HG03432 (cell line): ENCODE data around the gene PDIK1L.

Experiments
- ATAC-seq: cut with Tn5 transposase; IDR thresholded peaks from one replicate; pipeline ENCODE4 v1.9.1; 2021; ENCODE audit warnings: mild to moderate bottlenecking, moderate library complexity; ENCODE audit not compliant: unreplicated experiment

The PDIK1L gene

GRCh38 chr1:26121854-26122773, 10.5 kb downstream of the PDIK1L start:
- no peak for ATAC-seq

DNA sequence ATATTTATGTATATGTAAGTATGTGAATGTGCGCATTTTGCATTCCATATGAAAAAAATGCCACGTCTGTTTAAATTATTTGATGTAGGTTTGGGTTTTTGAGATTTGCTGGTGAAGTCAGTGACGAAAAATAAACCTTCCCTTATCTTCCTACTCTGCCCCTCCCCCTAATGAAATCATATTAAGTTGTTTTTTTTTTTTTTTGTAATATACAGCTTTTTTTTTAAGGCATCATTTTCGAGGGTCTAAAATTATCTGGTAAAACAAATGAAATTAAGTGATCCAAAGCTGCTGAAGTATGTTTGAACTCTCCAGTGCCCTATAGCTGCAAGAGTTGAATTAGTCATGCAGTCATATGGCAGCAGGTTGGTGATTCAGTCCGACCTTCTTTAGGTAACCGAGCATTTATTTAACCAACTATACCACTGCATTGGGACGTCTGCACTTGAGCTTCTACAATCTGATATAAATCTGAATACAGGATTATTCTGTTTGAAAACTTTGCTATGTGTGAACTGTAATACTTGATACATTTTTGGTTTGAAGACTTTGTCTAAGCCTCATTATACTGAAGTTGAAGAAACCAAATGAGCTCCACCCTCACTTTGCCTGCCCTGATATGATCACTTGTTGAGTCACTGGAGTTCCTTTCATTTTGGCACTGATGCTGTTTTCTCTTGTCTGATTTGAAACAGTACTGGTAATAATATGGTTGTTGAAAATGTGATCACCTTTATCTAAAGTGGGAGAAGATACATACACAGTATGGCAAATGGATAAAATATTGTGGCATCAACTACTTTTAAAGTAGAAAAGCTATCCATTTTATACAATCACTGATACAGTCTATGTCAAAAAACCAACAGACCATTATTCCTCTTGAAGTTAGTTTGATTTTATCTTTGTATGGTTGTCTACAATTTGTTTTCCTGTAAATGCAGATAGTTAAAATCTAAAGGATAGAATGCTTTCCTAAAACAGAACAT, 11.7 kb downstream of the PDIK1L start:
- ATAC-seq = no peak

- no peak for ATAC-seq
Observed at GRCh38 chr1:26124418-26125331, 13.1 kb downstream of the PDIK1L start.

GRCh38 chr1:26125382-26125781, 13.8 kb downstream of the PDIK1L start:
- ATAC-seq = no peak

DNA sequence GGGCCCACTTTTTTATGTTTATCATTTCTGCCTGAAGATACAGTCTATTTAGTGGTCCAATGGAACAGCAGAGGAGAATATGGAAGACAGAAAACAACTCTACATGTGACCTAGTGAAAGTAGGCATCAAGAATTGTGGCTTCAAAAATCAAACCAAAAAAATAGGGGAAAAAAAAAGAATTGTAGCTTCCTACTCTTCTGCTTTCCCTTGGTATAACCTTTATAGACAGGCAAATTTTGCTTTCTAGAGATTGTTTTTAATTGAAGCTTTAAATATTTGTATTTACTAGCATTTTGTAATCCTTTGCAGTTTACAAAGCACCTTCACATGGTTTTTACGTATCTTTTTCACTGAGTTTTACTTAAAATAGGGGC, 14.3 kb downstream of the PDIK1L start:
- no peak for ATAC-seq

- ATAC-seq = peak; percentile 56
Observed at GRCh38 chr1:26126321-26127084, 14.9 kb downstream of the PDIK1L start.

GRCh38 chr1:26127235-26128163, 15.9 kb downstream of the PDIK1L start:
- ATAC-seq = no peak

DNA sequence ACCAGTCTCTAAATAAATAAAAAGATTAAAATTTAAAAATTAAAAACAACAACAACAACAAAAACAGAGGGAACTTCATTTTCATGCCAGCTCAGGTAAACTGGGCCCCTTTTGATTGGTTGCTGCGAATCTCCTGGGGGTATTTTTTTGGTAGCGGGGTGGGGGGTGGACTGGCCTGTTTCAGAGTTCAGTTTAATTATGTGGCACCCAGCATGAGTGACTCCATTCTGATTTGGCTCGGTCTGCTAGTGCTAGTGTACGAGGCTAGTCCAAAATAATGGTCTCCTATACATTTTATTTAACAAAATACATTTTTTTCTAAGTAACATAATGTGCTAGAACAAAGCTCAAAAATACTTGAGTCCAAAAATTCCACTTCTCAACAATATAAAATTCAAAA, 18.2 kb downstream of the PDIK1L start:
- ATAC-seq = no peak

- no peak for ATAC-seq
Observed at GRCh38 chr1:26130695-26131094, 19.1 kb downstream of the PDIK1L start.

GRCh38 chr1:26132128-26132833, 20.7 kb downstream of the PDIK1L start:
- no peak for ATAC-seq

GRCh38 chr1:26132834-26133167, 21.2 kb downstream of the PDIK1L start:
- ATAC-seq = no peak

DNA sequence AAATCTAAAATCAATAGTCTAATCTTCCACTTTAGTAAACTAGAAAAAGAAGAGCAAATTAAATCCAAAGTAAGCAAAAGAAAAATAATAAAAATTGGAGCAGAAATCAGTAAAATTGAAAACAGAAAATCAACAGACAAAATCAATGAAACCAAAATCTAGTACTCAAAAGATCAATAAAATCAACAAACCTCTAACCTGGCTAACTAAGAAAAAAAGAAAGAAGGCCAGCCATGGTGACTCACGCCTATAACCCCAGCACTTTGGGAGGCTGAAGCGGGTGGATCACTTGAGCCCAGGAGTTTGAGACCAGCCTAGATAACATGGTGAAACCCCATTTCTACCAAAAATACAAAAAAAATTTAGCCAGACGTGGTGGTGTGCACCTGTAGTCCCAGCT, 22.8 kb downstream of the PDIK1L start:
- ATAC-seq = no peak

GRCh38 chr1:26138974-26139558, 27.4 kb downstream of the PDIK1L start:
- ATAC-seq = no peak

DNA sequence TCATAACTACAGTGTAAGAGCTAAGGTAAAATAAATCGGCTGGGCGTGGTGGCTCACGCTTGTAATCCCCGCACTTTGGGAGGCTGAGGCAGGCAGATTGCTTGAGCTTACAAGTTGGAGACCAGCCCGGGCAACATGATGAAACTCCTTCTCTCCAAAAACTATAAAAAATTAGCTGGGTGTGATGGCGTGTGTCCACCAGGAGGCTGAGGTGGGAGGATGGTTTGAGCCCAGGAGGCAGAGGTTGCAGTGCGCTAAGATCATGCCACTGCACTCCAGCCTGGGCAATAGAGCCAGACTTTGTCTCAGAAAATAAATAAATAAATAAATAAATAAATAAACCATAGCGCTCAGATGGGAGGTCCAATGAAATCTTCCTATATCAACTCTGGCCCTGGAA, 30.5 kb downstream of the PDIK1L start:
- ATAC-seq = no peak

- ATAC-seq = no peak
Observed at GRCh38 chr1:26145041-26145959, 33.7 kb downstream of the PDIK1L start.

GRCh38 chr1:26145960-26146294, 34.3 kb downstream of the PDIK1L start:
- ATAC-seq = no peak

DNA sequence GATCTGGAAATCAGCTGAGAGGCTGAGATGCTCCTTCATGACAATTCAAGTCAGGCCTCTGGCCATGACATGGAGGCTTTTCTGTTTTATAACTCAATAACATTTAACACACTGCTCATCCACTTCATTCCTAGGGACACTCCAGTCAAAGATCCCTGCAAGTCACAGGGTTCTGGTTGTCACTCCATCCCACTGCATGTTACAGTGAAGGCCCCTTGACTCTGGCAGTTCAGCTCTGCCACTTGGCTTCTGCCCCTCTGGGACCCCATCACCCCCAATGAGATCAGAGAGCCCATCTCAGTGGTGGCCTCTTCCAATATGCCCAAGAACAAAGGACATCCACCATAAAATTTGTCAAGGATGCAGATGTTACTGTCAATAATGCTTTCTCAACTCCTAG, 37.3 kb downstream of the PDIK1L start:
- ATAC-seq = no peak
